Lower leg skin (tissue), 3 donors: ENCODE measurements around the gene SLC46A3.

Experiments
- POLR2A ChIP-seq, 2 donors: fragments of 450-650 bp; IDR thresholded peaks; one replicate each; pipeline ENCODE4 v1.6.1; 2016 to 2017; ENCODE audit warnings: antibody characterized with exemption in 2 of 2, mild to moderate bottlenecking in 1 of 2, moderate library complexity in 1 of 2
- TF ChIP-seq, protein P1 (sequence below), 3 donors: fragments of 450-650 bp; IDR thresholded peaks; one replicate each; pipeline ENCODE4 v1.5.1; 2016; ENCODE audit warnings: antibody characterized with exemption in 3 of 3, mild to moderate bottlenecking in 3 of 3, moderate library complexity in 2 of 3

DNA sequence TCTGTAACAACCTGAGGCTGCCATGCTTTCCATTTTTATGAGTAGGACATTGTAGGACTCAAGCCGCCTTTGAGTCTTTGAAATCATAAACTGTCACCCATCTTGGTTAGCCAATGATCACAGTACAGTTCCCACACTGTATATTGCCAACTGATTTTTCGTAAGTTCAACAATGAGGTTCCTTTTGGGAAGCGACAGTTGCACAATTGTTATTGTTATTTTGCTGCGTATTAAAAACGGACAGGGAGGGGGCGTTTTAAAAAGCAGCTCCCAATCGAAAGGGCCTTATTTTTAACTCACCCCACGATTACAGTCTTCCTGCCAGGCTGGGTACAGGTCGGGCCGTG, 601 bp downstream of the SLC46A3 start:
- TF ChIP-seq, protein P1, sequence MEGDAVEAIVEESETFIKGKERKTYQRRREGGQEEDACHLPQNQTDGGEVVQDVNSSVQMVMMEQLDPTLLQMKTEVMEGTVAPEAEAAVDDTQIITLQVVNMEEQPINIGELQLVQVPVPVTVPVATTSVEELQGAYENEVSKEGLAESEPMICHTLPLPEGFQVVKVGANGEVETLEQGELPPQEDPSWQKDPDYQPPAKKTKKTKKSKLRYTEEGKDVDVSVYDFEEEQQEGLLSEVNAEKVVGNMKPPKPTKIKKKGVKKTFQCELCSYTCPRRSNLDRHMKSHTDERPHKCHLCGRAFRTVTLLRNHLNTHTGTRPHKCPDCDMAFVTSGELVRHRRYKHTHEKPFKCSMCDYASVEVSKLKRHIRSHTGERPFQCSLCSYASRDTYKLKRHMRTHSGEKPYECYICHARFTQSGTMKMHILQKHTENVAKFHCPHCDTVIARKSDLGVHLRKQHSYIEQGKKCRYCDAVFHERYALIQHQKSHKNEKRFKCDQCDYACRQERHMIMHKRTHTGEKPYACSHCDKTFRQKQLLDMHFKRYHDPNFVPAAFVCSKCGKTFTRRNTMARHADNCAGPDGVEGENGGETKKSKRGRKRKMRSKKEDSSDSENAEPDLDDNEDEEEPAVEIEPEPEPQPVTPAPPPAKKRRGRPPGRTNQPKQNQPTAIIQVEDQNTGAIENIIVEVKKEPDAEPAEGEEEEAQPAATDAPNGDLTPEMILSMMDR (IDR thresholded peaks at IDR 0.05), result no peak
- no peak for TF ChIP-seq POLR2A (IDR thresholded peaks at IDR 0.05)
